Measurements from ENCODE around the gene SEPTIN2. TPM values are rescaled to one million over a fixed set of nuclear protein-coding genes. Genes with fewer than 3 reads are reported as not detected.

The SEPTIN2 gene
- total and polyA plus RNA-seq, 10 of the 15 experiments (the other 5 are each of a cell fraction or from before 2014, with no cell fraction given) = 169 to 474 (median 269) TPM

- TF ChIP-seq, protein P1, sequence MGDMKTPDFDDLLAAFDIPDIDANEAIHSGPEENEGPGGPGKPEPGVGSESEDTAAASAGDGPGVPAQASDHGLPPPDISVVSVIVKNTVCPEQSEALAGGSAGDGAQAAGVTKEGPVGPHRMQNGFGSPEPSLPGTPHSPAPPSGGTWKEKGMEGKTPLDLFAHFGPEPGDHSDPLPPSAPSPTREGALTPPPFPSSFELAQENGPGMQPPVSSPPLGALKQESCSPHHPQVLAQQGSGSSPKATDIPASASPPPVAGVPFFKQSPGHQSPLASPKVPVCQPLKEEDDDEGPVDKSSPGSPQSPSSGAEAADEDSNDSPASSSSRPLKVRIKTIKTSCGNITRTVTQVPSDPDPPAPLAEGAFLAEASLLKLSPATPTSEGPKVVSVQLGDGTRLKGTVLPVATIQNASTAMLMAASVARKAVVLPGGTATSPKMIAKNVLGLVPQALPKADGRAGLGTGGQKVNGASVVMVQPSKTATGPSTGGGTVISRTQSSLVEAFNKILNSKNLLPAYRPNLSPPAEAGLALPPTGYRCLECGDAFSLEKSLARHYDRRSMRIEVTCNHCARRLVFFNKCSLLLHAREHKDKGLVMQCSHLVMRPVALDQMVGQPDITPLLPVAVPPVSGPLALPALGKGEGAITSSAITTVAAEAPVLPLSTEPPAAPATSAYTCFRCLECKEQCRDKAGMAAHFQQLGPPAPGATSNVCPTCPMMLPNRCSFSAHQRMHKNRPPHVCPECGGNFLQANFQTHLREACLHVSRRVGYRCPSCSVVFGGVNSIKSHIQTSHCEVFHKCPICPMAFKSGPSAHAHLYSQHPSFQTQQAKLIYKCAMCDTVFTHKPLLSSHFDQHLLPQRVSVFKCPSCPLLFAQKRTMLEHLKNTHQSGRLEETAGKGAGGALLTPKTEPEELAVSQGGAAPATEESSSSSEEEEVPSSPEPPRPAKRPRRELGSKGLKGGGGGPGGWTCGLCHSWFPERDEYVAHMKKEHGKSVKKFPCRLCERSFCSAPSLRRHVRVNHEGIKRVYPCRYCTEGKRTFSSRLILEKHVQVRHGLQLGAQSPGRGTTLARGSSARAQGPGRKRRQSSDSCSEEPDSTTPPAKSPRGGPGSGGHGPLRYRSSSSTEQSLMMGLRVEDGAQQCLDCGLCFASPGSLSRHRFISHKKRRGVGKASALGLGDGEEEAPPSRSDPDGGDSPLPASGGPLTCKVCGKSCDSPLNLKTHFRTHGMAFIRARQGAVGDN (IDR thresholded peaks at IDR 0.05) = peak; percentile 67
- no peak for TF ChIP-seq HDAC6 (IDR thresholded peaks at IDR 0.05; ENCODE audit: unreplicated experiment)
- TF ChIP-seq MXI1 (IDR thresholded peaks at IDR 0.05; ENCODE audit: low read depth, low read length) = peak; percentile 86
- no peak for TF ChIP-seq EZH2 (IDR thresholded peaks at IDR 0.05; ENCODE audit: borderline replicate concordance, control insufficient read depth, low read depth, low read length)
- no peak for TF ChIP-seq STAT3 (IDR thresholded peaks at IDR 0.05; ENCODE audit: low read depth, low read length)
- TF ChIP-seq YBX1 (IDR thresholded peaks at IDR 0.05) = no peak
- TF ChIP-seq POLR2A (IDR thresholded peaks at IDR 0.05; ENCODE audit: low read depth, low read length) = peak; percentile 83
- TF ChIP-seq SUPT20H (IDR thresholded peaks at IDR 0.05; ENCODE audit: borderline replicate concordance, control insufficient read depth, low read depth, low read length) = no peak
- TF ChIP-seq NFIC (IDR thresholded peaks at IDR 0.05; ENCODE audit: low read depth, low read length) = no peak
- TF ChIP-seq SMARCA5 (IDR thresholded peaks at IDR 0.05) = peak; percentile 28; the same call in 1 of the 2 replicates
- TF ChIP-seq REST (IDR thresholded peaks at IDR 0.05; ENCODE audit: low read depth, low read length) = no peak
- TF ChIP-seq, protein P2, sequence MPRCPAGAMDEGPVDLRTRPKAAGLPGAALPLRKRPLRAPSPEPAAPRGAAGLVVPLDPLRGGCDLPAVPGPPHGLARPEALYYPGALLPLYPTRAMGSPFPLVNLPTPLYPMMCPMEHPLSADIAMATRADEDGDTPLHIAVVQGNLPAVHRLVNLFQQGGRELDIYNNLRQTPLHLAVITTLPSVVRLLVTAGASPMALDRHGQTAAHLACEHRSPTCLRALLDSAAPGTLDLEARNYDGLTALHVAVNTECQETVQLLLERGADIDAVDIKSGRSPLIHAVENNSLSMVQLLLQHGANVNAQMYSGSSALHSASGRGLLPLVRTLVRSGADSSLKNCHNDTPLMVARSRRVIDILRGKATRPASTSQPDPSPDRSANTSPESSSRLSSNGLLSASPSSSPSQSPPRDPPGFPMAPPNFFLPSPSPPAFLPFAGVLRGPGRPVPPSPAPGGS (IDR thresholded peaks at IDR 0.05; ENCODE audit: borderline replicate concordance, insufficient read depth, low read depth, low read length, poor library complexity, severe bottlenecking) = no peak
- TF ChIP-seq EED (IDR thresholded peaks at IDR 0.05; ENCODE audit: low read depth) = 0 out of 2 replicates have a peak, but pooled peaks have one; percentile 4
- no peak for TF ChIP-seq PML (IDR thresholded peaks at IDR 0.05; ENCODE audit: low read length)
- TF ChIP-seq, protein P3, sequence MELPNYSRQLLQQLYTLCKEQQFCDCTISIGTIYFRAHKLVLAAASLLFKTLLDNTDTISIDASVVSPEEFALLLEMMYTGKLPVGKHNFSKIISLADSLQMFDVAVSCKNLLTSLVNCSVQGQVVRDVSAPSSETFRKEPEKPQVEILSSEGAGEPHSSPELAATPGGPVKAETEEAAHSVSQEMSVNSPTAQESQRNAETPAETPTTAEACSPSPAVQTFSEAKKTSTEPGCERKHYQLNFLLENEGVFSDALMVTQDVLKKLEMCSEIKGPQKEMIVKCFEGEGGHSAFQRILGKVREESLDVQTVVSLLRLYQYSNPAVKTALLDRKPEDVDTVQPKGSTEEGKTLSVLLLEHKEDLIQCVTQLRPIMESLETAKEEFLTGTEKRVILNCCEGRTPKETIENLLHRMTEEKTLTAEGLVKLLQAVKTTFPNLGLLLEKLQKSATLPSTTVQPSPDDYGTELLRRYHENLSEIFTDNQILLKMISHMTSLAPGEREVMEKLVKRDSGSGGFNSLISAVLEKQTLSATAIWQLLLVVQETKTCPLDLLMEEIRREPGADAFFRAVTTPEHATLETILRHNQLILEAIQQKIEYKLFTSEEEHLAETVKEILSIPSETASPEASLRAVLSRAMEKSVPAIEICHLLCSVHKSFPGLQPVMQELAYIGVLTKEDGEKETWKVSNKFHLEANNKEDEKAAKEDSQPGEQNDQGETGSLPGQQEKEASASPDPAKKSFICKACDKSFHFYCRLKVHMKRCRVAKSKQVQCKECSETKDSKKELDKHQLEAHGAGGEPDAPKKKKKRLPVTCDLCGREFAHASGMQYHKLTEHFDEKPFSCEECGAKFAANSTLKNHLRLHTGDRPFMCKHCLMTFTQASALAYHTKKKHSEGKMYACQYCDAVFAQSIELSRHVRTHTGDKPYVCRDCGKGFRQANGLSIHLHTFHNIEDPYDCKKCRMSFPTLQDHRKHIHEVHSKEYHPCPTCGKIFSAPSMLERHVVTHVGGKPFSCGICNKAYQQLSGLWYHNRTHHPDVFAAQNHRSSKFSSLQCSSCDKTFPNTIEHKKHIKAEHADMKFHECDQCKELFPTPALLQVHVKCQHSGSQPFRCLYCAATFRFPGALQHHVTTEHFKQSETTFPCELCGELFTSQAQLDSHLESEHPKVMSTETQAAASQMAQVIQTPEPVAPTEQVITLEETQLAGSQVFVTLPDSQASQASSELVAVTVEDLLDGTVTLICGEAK (IDR thresholded peaks at IDR 0.05; ENCODE audit: borderline replicate concordance) = no peak
Measured at GRCh38 chr2:241314226-241315092, 1.3 kb upstream of the SEPTIN2 start (continued).

Measured in GM12878 (cell line).